ENCODE data around the gene GLS.

GLS gene

GRCh38 chr2:190935054-190935453 is 54.4 kb downstream of the GLS start:
- TF ChIP-seq ZFX (IDR thresholded peaks at IDR 0.05; ENCODE audit: borderline replicate concordance) = no peak
- no peak for TF ChIP-seq CTCF (IDR thresholded peaks at IDR 0.05)
- no peak overlapping the region for H3K27ac ChIP-seq

GRCh38 chr2:190938771-190939335 is 58.2 kb downstream of the GLS start:
- no peak overlapping the region for H3K27ac ChIP-seq
- no peak for TF ChIP-seq ZFX (IDR thresholded peaks at IDR 0.05; ENCODE audit: borderline replicate concordance)
- TF ChIP-seq CTCF (IDR thresholded peaks at IDR 0.05) = no peak

GRCh38 chr2:190940454-190940853 is 59.8 kb downstream of the GLS start:
- TF ChIP-seq CTCF (IDR thresholded peaks at IDR 0.05) (no peak), ZFX (IDR thresholded peaks at IDR 0.05; ENCODE audit: borderline replicate concordance) (no peak)
- H3K27ac ChIP-seq = no peak overlapping the region

GRCh38 chr2:190941571-190941970 is 61.0 kb downstream of the GLS start:
- H3K27ac ChIP-seq = no peak overlapping the region
- TF ChIP-seq ZFX (IDR thresholded peaks at IDR 0.05; ENCODE audit: borderline replicate concordance) (no peak), CTCF (IDR thresholded peaks at IDR 0.05) (no peak)

GRCh38 chr2:190942697-190943096 is 62.1 kb downstream of the GLS start:
- H3K27ac ChIP-seq = no peak overlapping the region
- TF ChIP-seq ZFX (IDR thresholded peaks at IDR 0.05; ENCODE audit: borderline replicate concordance) (no peak), CTCF (IDR thresholded peaks at IDR 0.05) (no peak)

- TF ChIP-seq CTCF (IDR thresholded peaks at IDR 0.05) (no peak), ZFX (IDR thresholded peaks at IDR 0.05; ENCODE audit: borderline replicate concordance) (no peak)
- H3K27ac ChIP-seq = no peak overlapping the region
These were observed 63.1 kb downstream of the GLS start for GRCh38 chr2:190943706-190944105.

- no peak overlapping the region for H3K27ac ChIP-seq
- TF ChIP-seq CTCF (IDR thresholded peaks at IDR 0.05) (no peak), ZFX (IDR thresholded peaks at IDR 0.05; ENCODE audit: borderline replicate concordance) (no peak)
These were observed 66.5 kb downstream of the GLS start for GRCh38 chr2:190947141-190947540.

All from 22Rv1 (cell line).